HepG2 (cell line): ENCODE results near the gene WDR43. TPM values are rescaled to one million over a fixed set of nuclear protein-coding genes. Genes with fewer than 3 reads are reported as not detected.

Experiments used
- CSRNP2 ChIP-seq: sonication (generic); formaldehyde crosslinking; conservative IDR thresholded peaks from 2 replicates; pipeline ENCODE4 v1.8.0; 2022; ENCODE audit warnings: low read depth, missing genetic modification reagents
- GMEB1 ChIP-seq: sonication (generic); formaldehyde crosslinking; IDR thresholded peaks from 2 replicates; pipeline ENCODE4 v1.5.1; 2020; ENCODE audit warnings: missing genetic modification reagents, mild to moderate bottlenecking, borderline replicate concordance
- HNRNPH1 ChIP-seq: fragments of 200-400 bp; formaldehyde crosslinking; optimal IDR thresholded peaks from 2 replicates; pipeline ENCODE3; 2017; ENCODE audit warnings: mild to moderate bottlenecking, low read depth, low read length
- KDM5A ChIP-seq: fragments of 200-600 bp; sonication (generic); IDR thresholded peaks from 2 replicates; pipeline ENCODE4 v1.7.0; 2018; ENCODE audit warnings: antibody characterized with exemption, mild to moderate bottlenecking, low read length, borderline replicate concordance
- KLF12 ChIP-seq: sonication (generic); formaldehyde crosslinking; IDR thresholded peaks from 2 replicates; pipeline ENCODE4 v1.4.0; 2020; ENCODE audit warnings: missing genetic modification reagents, borderline replicate concordance
- KLF15 ChIP-seq: sonication (generic); formaldehyde crosslinking; IDR thresholded peaks from 2 replicates; pipeline ENCODE4 v1.8.1; 2023; ENCODE audit warnings: borderline replicate concordance, mild to moderate bottlenecking, inconsistent platforms, missing genetic modification reagents, mixed read lengths
- MBD4 ChIP-seq: IDR thresholded peaks from 2 replicates; pipeline ENCODE4 v1.6.1; 2012; ENCODE audit warnings: low read length, inconsistent platforms, borderline replicate concordance
- MTF2 ChIP-seq: sonication (generic); formaldehyde crosslinking; IDR thresholded peaks from 2 replicates; pipeline ENCODE4 v1.5.0; 2020; ENCODE audit warnings: missing genetic modification reagents, borderline replicate concordance
- RNF2 ChIP-seq: fragments of 450-650 bp; conservative IDR thresholded peaks from 2 replicates; pipeline ENCODE4 v1.6.1; 2016; ENCODE audit warnings: low read depth
- SMARCE1 ChIP-seq: fragments of 450-650 bp; IDR thresholded peaks from 2 replicates; pipeline ENCODE4 v1.6.1; 2017; ENCODE audit warnings: borderline replicate concordance
- SOX5 ChIP-seq: IDR thresholded peaks from 2 replicates; pipeline ENCODE4 v1.6.1; 2016; ENCODE audit warnings: borderline replicate concordance
- SP2 ChIP-seq: sonication (generic); formaldehyde crosslinking; IDR thresholded peaks from 2 replicates; pipeline ENCODE4 v1.5.1; 2020; ENCODE audit warnings: mild to moderate bottlenecking, missing genetic modification reagents
- TBX3 ChIP-seq: fragments of 450-650 bp; IDR thresholded peaks from 2 replicates; pipeline ENCODE4 v1.6.1; 2017; ENCODE audit warnings: antibody characterized with exemption, mild to moderate bottlenecking, inconsistent platforms, borderline replicate concordance
- THAP11 ChIP-seq: IDR thresholded peaks from 2 replicates; pipeline ENCODE4 v1.6.1; 2016; ENCODE audit warnings: missing biosample characterization, missing genetic modification reagents
- ZFP36L1 ChIP-seq: sonication (generic); formaldehyde crosslinking; IDR thresholded peaks from 2 replicates; pipeline ENCODE4 v1.8.0; 2022; ENCODE audit warnings: mild to moderate bottlenecking, missing genetic modification reagents, moderate library complexity
- ZMYM4 ChIP-seq: sonication (generic); formaldehyde crosslinking; IDR thresholded peaks from 2 replicates; pipeline ENCODE4 v1.8.1; 2023; ENCODE audit warnings: mild to moderate bottlenecking, missing genetic modification reagents
- ZNF180 ChIP-seq: sonication (generic); formaldehyde crosslinking; IDR thresholded peaks from 2 replicates; pipeline ENCODE4 v1.4.0; 2020; ENCODE audit warnings: low read depth, missing genetic modification reagents, borderline replicate concordance
- ZNF274 ChIP-seq: sonication (generic); formaldehyde crosslinking; IDR thresholded peaks from 2 replicates; pipeline ENCODE4 v1.5.1; 2020; ENCODE audit warnings: mild to moderate bottlenecking, missing genetic modification reagents
- ZNF556 ChIP-seq: sonication (generic); formaldehyde crosslinking; IDR thresholded peaks from 2 replicates; pipeline ENCODE4 v1.4.0; 2020; ENCODE audit warnings: mild to moderate bottlenecking, missing genetic modification reagents, borderline replicate concordance
- ZNF616 ChIP-seq: sonication (generic); formaldehyde crosslinking; IDR thresholded peaks from 2 replicates; pipeline ENCODE4 v1.5.0; 2020; ENCODE audit warnings: low read depth, mild to moderate bottlenecking, missing genetic modification reagents
- ZSCAN20 ChIP-seq: sonication (generic); formaldehyde crosslinking; IDR thresholded peaks from 2 replicates; pipeline ENCODE4 v1.4.0; 2020; ENCODE audit warnings: missing genetic modification reagents, mild to moderate bottlenecking, borderline replicate concordance
- ZSCAN9 ChIP-seq: IDR thresholded peaks from 2 replicates; pipeline ENCODE4 v1.6.1; 2016; ENCODE audit warnings: borderline replicate concordance
- polyA plus RNA-seq, 8 experiments: library from polyadenylated mRNA; depleted of rRNA in 3 of 8; stranded (reverse) in 7 of 8; unstranded in 1 of 8; fragments of >200 nt; fragmentation: Illumina TruSeq in 4 of 8; extraction: Trizol in 4 of 8; gene quantifications; 2 replicates each; pipeline versions ENCODE4 v1.2.1 to v1.2.3, GENCODE V29; 2011 to 2016; ENCODE audit warnings: low read depth in 4 of 8, missing spikeins in 1 of 8, mixed read lengths in 1 of 8; ENCODE audit not compliant: insufficient read depth in 1 of 8
- total RNA-seq, 5 experiments: library from RNA; depleted of rRNA; stranded (reverse); fragments of >200 nt; fragmentation: Illumina TruSeq; extraction: Trizol; gene quantifications; 2 replicates each; pipeline ENCODE4 v1.2.3, GENCODE V29; 2016; ENCODE audit warnings: low read depth in 1 of 5
- TF ChIP-seq, protein P1 (sequence below): sonication (generic); formaldehyde crosslinking; IDR thresholded peaks from 2 replicates; pipeline ENCODE4 v1.4.0; 2020; ENCODE audit warnings: missing genetic modification reagents, borderline replicate concordance

Gene WDR43
- total and polyA plus RNA-seq, 2 of the 13 experiments (the other 11 are each of a cell fraction or from before 2014, with no cell fraction given): 121 to 167 TPM

DNA sequence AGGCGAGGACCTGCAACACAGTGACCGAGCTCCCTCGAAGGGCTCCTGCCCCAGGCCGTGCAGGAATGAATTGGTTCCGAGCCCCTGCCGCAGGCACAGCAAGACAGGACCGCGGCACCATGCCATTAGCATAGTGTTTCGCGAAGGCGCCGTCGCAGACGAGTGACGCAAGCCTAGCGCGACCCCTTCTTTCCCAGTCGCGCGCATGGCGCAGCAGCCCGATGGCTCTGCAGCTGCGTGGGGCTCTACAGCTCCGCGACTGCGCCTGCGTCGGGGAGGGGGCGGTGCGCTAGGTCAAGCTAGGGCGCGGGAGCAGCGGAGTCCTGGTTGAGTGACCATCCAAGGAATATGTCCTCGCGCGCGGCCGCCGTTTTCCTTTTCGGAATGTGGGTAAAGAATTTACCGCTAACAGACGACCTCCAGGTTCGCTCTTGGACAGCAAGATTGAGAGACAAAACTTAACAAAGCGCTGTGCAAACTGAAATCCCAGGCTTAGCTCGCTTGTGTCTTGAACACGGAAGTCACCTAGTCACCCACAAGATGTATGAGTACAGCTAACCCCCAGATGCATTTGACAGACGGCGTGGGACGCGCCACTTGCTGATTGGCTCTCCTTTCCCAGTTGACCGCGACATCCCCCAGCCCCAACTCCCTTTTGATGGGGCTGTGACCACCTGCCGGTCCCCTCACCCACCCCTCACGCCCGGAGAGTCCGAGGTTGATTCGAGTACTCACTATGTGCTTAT lies 24.1 kb upstream of the WDR43 start, which contains the start of gene TRMT61B (continued):
- 0 out of 2 replicates have a peak, but pooled peaks have one; percentile 49 for TF ChIP-seq ZSCAN20
- peak; percentile 100 for TF ChIP-seq ZMYM4 (CRISPR knock-in tag)
- TF ChIP-seq ZFP36L1 (CRISPR knock-in tag): peak; percentile 96
- peak; percentile 54; the same call in 1 of the 2 replicates for TF ChIP-seq KLF15 (CRISPR knock-in tag)
- TF ChIP-seq TBX3: peak; percentile 64; the same call in 1 of the 2 replicates
- TF ChIP-seq ZNF274: peak; percentile 89; the same call in 1 of the 2 replicates
- TF ChIP-seq, protein P1, sequence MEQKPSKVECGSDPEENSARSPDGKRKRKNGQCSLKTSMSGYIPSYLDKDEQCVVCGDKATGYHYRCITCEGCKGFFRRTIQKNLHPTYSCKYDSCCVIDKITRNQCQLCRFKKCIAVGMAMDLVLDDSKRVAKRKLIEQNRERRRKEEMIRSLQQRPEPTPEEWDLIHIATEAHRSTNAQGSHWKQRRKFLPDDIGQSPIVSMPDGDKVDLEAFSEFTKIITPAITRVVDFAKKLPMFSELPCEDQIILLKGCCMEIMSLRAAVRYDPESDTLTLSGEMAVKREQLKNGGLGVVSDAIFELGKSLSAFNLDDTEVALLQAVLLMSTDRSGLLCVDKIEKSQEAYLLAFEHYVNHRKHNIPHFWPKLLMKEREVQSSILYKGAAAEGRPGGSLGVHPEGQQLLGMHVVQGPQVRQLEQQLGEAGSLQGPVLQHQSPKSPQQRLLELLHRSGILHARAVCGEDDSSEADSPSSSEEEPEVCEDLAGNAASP (CRISPR knock-in tag): peak; percentile 94
- TF ChIP-seq ZSCAN9 (CRISPR knock-in tag): peak; percentile 92; the same call in 1 of the 2 replicates
- TF ChIP-seq SMARCE1: no peak
- TF ChIP-seq ZNF616 (CRISPR knock-in tag): peak; percentile 72; the same call in 1 of the 2 replicates
- peak; percentile 92 for TF ChIP-seq GMEB1 (CRISPR knock-in tag)
- peak; percentile 87 for TF ChIP-seq SOX5 (CRISPR knock-in tag)
- TF ChIP-seq MTF2 (CRISPR knock-in tag): peak; percentile 42; the same call in 1 of the 2 replicates
- TF ChIP-seq MBD4: no peak
- peak; percentile 96 for TF ChIP-seq THAP11 (CRISPR knock-in tag)
- TF ChIP-seq ZNF180 (CRISPR knock-in tag): peak; percentile 82; the same call in 1 of the 2 replicates
- TF ChIP-seq CSRNP2 (CRISPR knock-in tag): no peak
- TF ChIP-seq KDM5A: peak; percentile 100
- TF ChIP-seq HNRNPH1: peak; percentile 86
- TF ChIP-seq ZNF556 (CRISPR knock-in tag): peak; percentile 98
- peak; percentile 90 for TF ChIP-seq RNF2
- peak; percentile 72; the same call in 1 of the 2 replicates for TF ChIP-seq KLF12 (CRISPR knock-in tag)
- no peak for TF ChIP-seq SP2 (CRISPR knock-in tag)
